Gastrocnemius medialis (tissue), 4 donors: ENCODE measurements around the gene PLPP2.

Experiments
- POLR2A ChIP-seq, 2 donors: fragments of 450-650 bp; IDR thresholded peaks; one replicate each; pipeline ENCODE4 v1.6.1; 2017; ENCODE audit warnings: antibody characterized with exemption in 2 of 2, mild to moderate bottlenecking in 2 of 2, moderate library complexity in 2 of 2
- TF ChIP-seq, protein P1 (sequence below), 5 experiments: fragments of 450-650 bp in 3 of 5; fragments of 200-600 bp in 2 of 5; sonication (generic) in 2 of 5; IDR thresholded peaks in 4 of 5; conservative IDR thresholded peaks in 1 of 5; 1 replicate in 4 of 5; 2 replicates in 1 of 5; pipeline ENCODE4 v1.5.1; 2016 to 2019; ENCODE audit warnings: antibody characterized with exemption in 5 of 5, mild to moderate bottlenecking in 3 of 5, moderate library complexity in 3 of 5

DNA sequence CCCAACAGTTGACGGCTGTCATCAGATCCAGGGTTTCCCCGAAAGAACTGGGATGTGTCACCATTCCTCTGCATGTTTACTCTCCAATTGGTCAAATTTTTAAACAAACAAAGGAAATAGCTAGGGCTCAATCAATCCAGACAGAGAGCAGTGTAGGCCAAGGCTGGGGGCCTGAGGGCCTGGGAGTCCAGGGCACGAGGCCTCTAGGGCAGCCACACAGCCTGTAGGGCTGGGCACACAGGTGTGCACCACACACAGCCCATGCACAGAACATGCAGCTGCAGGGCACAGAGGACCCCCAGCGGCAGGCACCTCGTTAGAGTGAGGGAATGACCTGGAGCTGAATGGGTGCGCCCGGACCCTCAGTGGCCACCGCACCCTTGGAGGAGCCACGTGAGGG is 43.9 kb upstream of the PLPP2 start:
- no peak for TF ChIP-seq POLR2A (IDR thresholded peaks at IDR 0.05)
- TF ChIP-seq, protein P1, sequence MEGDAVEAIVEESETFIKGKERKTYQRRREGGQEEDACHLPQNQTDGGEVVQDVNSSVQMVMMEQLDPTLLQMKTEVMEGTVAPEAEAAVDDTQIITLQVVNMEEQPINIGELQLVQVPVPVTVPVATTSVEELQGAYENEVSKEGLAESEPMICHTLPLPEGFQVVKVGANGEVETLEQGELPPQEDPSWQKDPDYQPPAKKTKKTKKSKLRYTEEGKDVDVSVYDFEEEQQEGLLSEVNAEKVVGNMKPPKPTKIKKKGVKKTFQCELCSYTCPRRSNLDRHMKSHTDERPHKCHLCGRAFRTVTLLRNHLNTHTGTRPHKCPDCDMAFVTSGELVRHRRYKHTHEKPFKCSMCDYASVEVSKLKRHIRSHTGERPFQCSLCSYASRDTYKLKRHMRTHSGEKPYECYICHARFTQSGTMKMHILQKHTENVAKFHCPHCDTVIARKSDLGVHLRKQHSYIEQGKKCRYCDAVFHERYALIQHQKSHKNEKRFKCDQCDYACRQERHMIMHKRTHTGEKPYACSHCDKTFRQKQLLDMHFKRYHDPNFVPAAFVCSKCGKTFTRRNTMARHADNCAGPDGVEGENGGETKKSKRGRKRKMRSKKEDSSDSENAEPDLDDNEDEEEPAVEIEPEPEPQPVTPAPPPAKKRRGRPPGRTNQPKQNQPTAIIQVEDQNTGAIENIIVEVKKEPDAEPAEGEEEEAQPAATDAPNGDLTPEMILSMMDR (IDR thresholded peaks at IDR 0.05 in 4 of 5, conservative IDR thresholded peaks at IDR 0.05 in 1 of 5), result no peak
